GM23338 (cell line): ENCODE results near the gene DGKG.

ENCODE experiments used
- CREB1 ChIP-seq: fragments of 250-450 bp; sonication (Bioruptor Pico); IDR thresholded peaks from 2 replicates; pipeline ENCODE4 v1.5.0; 2020; ENCODE audit warnings: low read depth, mild to moderate bottlenecking, moderate library complexity
- EZH2 ChIP-seq: fragments of 200-600 bp; sonication (generic); IDR thresholded peaks from one replicate; pipeline ENCODE4 v1.8.0; 2017; ENCODE audit warnings: antibody characterized with exemption, mild to moderate bottlenecking, low read depth; ENCODE audit not compliant: unreplicated experiment
- EZH2phosphoT487 ChIP-seq: fragments of 200-600 bp; sonication (generic); IDR thresholded peaks from one replicate; pipeline ENCODE4 v1.8.1; 2018; ENCODE audit warnings: antibody characterized with exemption; ENCODE audit not compliant: unreplicated experiment
- JUNB ChIP-seq: IDR thresholded peaks from one replicate; pipeline ENCODE4 v1.6.1; 2016; ENCODE audit warnings: antibody characterized with exemption; ENCODE audit not compliant: unreplicated experiment
- POLR2AphosphoS5 ChIP-seq: IDR thresholded peaks from 2 replicates; pipeline ENCODE4 v1.6.1; 2016; ENCODE audit warnings: antibody characterized with exemption, low read depth
- ZNF331 ChIP-seq: fragments of 250-450 bp; sonication (Bioruptor Pico); IDR thresholded peaks from 2 replicates; pipeline ENCODE4 v1.5.0; 2020; ENCODE audit warnings: low read depth, mild to moderate bottlenecking, moderate library complexity
- TF ChIP-seq, protein P1 (sequence below), 2 experiments: fragments of 200-600 bp in 1 of 2; sonication (generic) in 1 of 2; conservative IDR thresholded peaks; 2 replicates each; pipeline versions ENCODE4 v1.5.1 to v1.6.1; 2016 to 2017; ENCODE audit warnings: antibody characterized with exemption in 2 of 2, low read depth in 2 of 2, mild to moderate bottlenecking in 2 of 2, moderate library complexity in 1 of 2
- TF ChIP-seq, protein P2 (sequence below): IDR thresholded peaks from one replicate; pipeline ENCODE4 v1.6.1; 2018; ENCODE audit warnings: antibody characterized with exemption; ENCODE audit not compliant: unreplicated experiment
- TF ChIP-seq, protein P3 (sequence below): fragments of 250-450 bp; sonication (Bioruptor Pico); IDR thresholded peaks from 2 replicates; pipeline ENCODE4 v1.5.0; 2020; ENCODE audit warnings: mild to moderate bottlenecking, moderate library complexity

DNA sequence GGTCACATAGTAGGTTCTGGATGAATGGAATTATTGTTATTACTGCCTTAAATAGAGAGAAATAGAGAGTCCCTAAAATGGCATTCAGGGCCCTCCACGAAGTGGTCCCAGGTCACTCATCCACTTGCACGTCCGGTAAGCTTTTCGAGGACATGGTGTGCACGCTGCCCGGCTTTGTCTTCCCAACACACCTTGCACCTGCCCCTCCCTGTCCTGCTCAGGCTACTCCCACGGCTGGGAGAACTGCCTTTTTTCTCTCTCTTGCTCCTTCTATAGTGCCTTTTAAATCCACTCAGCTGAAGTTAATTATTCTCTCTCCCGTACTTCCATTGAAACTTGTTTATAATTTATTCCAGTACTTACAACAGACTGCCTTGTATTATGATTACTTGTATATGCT is 5.6 kb upstream of the DGKG start:
- TF ChIP-seq EZH2, result no peak
- TF ChIP-seq, protein P1, sequence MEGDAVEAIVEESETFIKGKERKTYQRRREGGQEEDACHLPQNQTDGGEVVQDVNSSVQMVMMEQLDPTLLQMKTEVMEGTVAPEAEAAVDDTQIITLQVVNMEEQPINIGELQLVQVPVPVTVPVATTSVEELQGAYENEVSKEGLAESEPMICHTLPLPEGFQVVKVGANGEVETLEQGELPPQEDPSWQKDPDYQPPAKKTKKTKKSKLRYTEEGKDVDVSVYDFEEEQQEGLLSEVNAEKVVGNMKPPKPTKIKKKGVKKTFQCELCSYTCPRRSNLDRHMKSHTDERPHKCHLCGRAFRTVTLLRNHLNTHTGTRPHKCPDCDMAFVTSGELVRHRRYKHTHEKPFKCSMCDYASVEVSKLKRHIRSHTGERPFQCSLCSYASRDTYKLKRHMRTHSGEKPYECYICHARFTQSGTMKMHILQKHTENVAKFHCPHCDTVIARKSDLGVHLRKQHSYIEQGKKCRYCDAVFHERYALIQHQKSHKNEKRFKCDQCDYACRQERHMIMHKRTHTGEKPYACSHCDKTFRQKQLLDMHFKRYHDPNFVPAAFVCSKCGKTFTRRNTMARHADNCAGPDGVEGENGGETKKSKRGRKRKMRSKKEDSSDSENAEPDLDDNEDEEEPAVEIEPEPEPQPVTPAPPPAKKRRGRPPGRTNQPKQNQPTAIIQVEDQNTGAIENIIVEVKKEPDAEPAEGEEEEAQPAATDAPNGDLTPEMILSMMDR (conservative IDR thresholded peaks at IDR 0.05; ENCODE audit: low read depth in 2 of 2), result no peak
- no peak for TF ChIP-seq POLR2AphosphoS5
- TF ChIP-seq EZH2phosphoT487, result no peak
- TF ChIP-seq, protein P2, sequence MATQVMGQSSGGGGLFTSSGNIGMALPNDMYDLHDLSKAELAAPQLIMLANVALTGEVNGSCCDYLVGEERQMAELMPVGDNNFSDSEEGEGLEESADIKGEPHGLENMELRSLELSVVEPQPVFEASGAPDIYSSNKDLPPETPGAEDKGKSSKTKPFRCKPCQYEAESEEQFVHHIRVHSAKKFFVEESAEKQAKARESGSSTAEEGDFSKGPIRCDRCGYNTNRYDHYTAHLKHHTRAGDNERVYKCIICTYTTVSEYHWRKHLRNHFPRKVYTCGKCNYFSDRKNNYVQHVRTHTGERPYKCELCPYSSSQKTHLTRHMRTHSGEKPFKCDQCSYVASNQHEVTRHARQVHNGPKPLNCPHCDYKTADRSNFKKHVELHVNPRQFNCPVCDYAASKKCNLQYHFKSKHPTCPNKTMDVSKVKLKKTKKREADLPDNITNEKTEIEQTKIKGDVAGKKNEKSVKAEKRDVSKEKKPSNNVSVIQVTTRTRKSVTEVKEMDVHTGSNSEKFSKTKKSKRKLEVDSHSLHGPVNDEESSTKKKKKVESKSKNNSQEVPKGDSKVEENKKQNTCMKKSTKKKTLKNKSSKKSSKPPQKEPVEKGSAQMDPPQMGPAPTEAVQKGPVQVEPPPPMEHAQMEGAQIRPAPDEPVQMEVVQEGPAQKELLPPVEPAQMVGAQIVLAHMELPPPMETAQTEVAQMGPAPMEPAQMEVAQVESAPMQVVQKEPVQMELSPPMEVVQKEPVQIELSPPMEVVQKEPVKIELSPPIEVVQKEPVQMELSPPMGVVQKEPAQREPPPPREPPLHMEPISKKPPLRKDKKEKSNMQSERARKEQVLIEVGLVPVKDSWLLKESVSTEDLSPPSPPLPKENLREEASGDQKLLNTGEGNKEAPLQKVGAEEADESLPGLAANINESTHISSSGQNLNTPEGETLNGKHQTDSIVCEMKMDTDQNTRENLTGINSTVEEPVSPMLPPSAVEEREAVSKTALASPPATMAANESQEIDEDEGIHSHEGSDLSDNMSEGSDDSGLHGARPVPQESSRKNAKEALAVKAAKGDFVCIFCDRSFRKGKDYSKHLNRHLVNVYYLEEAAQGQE, result no peak
- TF ChIP-seq, protein P3, sequence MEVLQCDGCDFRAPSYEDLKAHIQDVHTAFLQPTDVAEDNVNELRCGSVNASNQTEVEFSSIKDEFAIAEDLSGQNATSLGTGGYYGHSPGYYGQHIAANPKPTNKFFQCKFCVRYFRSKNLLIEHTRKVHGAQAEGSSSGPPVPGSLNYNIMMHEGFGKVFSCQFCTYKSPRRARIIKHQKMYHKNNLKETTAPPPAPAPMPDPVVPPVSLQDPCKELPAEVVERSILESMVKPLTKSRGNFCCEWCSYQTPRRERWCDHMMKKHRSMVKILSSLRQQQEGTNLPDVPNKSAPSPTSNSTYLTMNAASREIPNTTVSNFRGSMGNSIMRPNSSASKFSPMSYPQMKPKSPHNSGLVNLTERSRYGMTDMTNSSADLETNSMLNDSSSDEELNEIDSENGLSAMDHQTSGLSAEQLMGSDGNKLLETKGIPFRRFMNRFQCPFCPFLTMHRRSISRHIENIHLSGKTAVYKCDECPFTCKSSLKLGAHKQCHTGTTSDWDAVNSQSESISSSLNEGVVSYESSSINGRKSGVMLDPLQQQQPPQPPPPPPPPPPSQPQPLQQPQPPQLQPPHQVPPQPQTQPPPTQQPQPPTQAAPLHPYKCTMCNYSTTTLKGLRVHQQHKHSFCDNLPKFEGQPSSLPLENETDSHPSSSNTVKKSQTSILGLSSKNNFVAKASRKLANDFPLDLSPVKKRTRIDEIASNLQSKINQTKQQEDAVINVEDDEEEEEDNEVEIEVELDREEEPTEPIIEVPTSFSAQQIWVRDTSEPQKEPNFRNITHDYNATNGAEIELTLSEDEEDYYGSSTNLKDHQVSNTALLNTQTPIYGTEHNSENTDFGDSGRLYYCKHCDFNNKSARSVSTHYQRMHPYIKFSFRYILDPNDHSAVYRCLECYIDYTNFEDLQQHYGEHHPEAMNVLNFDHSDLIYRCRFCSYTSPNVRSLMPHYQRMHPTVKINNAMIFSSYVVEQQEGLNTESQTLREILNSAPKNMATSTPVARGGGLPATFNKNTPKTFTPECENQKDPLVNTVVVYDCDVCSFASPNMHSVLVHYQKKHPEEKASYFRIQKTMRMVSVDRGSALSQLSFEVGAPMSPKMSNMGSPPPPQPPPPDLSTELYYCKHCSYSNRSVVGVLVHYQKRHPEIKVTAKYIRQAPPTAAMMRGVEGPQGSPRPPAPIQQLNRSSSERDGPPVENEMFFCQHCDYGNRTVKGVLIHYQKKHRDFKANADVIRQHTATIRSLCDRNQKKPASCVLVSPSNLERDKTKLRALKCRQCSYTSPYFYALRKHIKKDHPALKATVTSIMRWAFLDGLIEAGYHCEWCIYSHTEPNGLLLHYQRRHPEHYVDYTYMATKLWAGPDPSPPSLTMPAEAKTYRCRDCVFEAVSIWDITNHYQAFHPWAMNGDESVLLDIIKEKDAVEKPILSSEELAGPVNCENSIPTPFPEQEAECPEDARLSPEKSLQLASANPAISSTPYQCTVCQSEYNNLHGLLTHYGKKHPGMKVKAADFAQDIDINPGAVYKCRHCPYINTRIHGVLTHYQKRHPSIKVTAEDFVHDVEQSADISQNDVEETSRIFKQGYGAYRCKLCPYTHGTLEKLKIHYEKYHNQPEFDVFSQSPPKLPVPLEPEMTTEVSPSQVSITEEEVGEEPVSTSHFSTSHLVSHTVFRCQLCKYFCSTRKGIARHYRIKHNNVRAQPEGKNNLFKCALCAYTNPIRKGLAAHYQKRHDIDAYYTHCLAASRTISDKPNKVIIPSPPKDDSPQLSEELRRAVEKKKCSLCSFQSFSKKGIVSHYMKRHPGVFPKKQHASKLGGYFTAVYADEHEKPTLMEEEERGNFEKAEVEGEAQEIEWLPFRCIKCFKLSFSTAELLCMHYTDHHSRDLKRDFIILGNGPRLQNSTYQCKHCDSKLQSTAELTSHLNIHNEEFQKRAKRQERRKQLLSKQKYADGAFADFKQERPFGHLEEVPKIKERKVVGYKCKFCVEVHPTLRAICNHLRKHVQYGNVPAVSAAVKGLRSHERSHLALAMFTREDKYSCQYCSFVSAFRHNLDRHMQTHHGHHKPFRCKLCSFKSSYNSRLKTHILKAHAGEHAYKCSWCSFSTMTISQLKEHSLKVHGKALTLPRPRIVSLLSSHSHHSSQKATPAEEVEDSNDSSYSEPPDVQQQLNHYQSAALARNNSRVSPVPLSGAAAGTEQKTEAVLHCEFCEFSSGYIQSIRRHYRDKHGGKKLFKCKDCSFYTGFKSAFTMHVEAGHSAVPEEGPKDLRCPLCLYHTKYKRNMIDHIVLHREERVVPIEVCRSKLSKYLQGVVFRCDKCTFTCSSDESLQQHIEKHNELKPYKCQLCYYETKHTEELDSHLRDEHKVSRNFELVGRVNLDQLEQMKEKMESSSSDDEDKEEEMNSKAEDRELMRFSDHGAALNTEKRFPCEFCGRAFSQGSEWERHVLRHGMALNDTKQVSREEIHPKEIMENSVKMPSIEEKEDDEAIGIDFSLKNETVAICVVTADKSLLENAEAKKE, result no peak
- no peak for TF ChIP-seq JUNB
- TF ChIP-seq CREB1, result no peak
- no peak for TF ChIP-seq ZNF331 (CRISPR knock-in tag)
